HG02763 (cell line): ENCODE results near the gene C6orf52.
"Not testable (repeated sequence)": the region's sequence is repeated elsewhere in the genome, so short reads cannot be mapped to it uniquely, and the experiment has no call there.

Source experiments
- ATAC-seq: cut with Tn5 transposase; IDR thresholded peaks from one replicate; pipeline ENCODE4 v1.9.1; 2021; ENCODE audit warnings: mild to moderate bottlenecking, moderate library complexity; ENCODE audit not compliant: unreplicated experiment

Gene C6orf52

GRCh38 chr6:10696655-10697054 lies 2.2 kb upstream of the C6orf52 start:
- ATAC-seq: no peak

GRCh38 chr6:10695086-10695657 lies 756 bp upstream of the C6orf52 start:
- no peak for ATAC-seq

GRCh38 chr6:10692965-10693538 lies 1.4 kb downstream of the C6orf52 start:
- no peak for ATAC-seq

- ATAC-seq: no peak
Observed at GRCh38 chr6:10690651-10691445, 3.6 kb downstream of the C6orf52 start.

GRCh38 chr6:10687582-10687981 lies 6.8 kb downstream of the C6orf52 start:
- no peak for ATAC-seq

GRCh38 chr6:10686901-10687300 lies 7.5 kb downstream of the C6orf52 start:
- ATAC-seq: no peak

- no peak for ATAC-seq
Observed at GRCh38 chr6:10685092-10685915, 9.1 kb downstream of the C6orf52 start.

GRCh38 chr6:10684618-10685017 lies 9.8 kb downstream of the C6orf52 start:
- no peak for ATAC-seq

- no peak for ATAC-seq
Observed at GRCh38 chr6:10682355-10682988, 11.9 kb downstream of the C6orf52 start.

- ATAC-seq: no peak
Observed at GRCh38 chr6:10681795-10682194, 12.6 kb downstream of the C6orf52 start.

- no peak for ATAC-seq
Observed at GRCh38 chr6:10678456-10678855, 16.0 kb downstream of the C6orf52 start.

GRCh38 chr6:10676403-10676802 lies 18.0 kb downstream of the C6orf52 start:
- no peak for ATAC-seq

GRCh38 chr6:10668126-10668917 lies 26.1 kb downstream of the C6orf52 start:
- ATAC-seq: no peak

GRCh38 chr6:10665595-10665994 lies 28.8 kb downstream of the C6orf52 start:
- ATAC-seq: not testable (repeated sequence)

GRCh38 chr6:10662742-10663141 lies 31.7 kb downstream of the C6orf52 start:
- ATAC-seq: no peak

- no peak for ATAC-seq
Observed at GRCh38 chr6:10662207-10662606, 32.2 kb downstream of the C6orf52 start.

- not testable (repeated sequence) for ATAC-seq
Observed at GRCh38 chr6:10660431-10661191, 33.8 kb downstream of the C6orf52 start.

- ATAC-seq: no peak
Observed at GRCh38 chr6:10659699-10660348, 34.6 kb downstream of the C6orf52 start.
